ENCODE measurements around the gene NR2E1.

NR2E1 gene

DNA sequence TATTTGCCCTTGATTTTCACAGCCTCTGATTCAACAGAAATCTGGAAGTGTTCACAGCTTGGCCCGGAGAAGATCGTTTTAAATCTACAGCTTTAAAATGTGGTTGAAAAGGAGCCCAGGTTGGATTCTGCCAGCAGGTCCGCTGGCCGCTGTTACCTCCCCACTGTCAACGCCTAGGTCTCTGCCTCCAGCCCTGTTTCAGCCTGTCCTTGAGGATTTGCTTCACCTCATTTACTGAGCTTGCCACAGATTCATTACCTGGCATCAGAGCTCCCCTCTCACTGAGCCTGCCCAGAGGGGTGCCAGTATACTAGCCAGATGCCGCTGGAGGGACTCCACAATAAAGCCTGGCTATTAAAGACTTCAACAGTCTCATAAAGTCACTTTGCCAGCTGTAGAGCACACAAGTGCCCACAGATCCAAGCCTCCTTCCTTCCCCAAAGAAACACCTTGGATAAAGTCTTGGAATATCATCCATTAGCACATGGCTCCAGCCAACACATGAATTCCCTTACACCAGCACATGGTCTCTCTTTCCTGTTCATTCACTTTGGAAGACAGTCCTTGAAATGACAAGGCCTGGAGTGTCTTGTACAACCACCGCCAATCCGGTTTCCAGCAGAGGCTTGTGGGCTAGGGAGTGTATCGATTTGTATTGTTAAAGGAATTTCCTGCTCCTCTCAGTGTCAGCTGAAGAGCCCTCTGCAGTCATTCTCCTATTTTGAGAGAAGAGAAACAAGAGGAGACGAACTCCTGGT, 9.5 kb upstream of the NR2E1 start:
- DNase-seq (ENCODE audit: low spot score) = no peak

DNA sequence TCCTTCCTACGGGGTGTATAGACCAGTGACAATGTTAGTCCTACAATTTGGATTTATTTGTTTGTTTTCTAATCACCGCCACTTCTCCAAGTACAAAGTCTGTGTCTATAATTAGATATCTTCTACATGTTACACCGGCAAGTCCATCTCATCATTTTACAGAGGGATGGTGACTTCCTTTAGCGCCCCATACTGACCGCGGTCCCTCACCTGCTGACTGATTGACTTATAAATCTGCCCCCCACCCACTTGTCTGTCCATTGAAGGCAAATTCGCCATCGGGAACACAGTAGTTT, 8.9 kb upstream of the NR2E1 start:
- no peak for DNase-seq (ENCODE audit: low spot score)

DNA sequence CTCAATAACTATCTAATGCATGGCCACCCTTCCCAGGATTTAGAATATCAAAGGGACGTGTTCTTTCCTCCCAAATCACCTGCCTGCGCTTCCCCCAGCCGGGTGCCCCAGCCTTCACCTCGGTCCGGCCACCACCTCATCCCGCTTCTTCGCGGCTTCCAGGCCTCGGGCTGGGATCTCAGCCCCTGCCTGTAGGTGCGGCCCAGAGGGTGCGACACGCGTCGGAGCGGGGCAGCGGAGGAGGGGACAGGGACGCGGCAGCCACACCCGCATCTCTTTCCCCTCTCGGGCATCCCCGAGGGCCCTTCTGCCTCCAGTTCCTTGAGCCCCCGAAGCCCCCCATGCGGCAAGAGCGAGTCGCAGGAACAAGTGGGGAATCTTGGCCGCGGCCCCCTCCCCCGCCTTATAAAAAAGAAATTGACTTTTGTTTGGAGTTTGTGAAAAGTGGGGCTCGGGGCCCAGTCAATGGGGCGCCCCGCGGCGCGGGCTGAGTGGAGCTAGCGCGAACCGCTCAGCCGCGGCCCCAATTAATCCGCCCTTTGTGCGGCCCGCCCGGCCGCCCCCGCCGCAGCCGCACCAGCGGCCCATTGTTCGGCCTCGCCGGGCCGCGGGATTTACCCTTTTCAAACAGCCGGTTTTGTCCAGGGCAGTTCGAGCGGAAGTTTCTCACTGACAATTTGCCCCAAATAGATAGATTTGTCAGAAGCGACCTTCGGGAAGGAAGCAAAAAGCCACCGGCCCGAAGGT, 8.4 kb upstream of the NR2E1 start:
- DNase-seq (ENCODE audit: low spot score) = no peak

DNA sequence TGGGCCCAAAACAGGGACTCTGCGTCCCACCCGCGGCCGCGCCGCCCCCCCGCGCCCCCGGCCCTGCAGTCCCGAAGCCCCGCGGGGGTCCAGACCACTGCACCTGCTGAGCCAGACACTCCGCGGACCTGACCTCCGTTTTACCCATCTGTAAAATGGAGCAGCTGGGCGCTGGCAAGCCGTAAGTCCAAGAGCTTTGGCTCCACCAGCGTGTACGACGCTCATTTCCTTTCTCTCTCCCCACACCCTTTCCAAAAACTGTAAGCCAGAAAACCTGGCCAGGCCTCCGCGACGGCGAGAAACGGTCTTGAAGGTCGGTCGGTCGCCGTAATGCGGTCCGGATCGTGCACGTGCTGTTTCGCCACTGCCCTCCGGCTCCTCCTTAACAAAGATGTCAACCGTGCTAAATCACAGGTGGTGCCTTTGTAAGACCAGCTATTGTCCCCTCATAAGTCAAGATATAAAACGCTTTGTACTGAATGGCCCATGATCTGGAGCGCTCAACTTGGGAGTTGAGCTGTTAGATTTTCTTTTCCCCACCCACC, 7.8 kb upstream of the NR2E1 start:
- DNase-seq (ENCODE audit: low spot score) = no peak

DNA sequence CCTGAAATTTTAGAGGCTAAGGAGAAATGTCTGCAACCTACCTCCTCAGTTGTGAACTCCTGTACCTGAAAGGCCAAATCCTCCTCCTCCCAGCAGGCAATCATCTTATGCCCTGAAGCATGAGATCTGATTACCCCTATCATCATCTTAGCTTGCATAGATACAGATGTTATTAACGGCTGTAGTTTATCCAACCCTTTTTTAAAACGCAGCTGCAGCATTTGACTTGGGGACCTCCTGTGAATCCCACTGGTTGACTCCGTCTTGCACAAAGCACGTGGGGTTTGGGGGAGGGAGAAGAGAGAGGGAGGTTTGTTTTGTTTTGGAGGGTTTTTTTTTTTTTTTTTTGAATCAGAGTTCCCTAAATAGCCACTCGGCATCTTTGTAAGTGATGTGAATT, 5.8 kb upstream of the NR2E1 start:
- DNase-seq (ENCODE audit: low spot score) = no peak

DNA sequence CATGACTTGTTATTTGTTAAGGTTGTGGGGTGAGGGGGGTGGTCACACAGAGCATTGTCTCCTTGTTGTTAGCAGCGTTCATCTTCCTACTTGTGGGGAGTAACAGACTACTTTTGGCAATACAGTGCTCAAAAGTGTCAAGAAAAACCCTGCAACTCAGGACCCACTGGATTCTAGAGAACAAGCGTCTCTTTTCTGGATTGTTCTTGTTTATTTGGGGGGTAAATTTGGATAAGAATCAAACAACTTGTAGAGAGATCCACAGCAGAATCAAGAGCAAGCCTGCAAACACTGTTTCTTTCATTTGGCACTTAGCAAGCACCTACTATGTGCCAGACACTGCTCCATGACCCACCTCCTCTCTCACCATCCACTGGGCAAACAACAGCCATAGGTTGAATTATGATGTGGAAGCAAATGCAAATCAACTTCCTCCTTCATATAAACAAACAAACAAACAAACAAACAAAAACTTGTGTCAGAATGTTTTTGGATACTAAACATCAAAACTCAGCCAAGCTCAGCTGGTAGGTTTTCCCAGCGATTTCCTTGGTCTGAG, 4.0 kb upstream of the NR2E1 start:
- DNase-seq (ENCODE audit: low spot score) = no peak

DNA sequence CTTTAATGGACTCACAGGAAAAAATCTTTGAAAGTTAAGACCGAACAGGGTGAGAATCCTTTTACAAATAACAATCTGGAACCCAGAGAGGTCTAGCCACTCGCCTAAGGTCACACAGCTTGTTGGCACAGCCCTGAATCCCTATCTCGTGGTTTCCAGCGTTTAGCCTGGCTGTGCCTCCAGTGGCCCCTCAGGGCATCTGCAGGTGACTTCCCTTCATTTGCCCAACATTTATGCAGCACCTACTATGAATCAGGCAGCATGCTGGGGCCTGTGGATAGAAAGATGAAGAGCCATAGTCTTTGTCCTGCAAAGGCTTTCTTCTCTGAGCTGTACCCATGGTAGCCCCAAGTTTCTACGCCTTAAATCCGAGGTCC, 2.6 kb upstream of the NR2E1 start:
- DNase-seq (ENCODE audit: low spot score) = no peak

DNA sequence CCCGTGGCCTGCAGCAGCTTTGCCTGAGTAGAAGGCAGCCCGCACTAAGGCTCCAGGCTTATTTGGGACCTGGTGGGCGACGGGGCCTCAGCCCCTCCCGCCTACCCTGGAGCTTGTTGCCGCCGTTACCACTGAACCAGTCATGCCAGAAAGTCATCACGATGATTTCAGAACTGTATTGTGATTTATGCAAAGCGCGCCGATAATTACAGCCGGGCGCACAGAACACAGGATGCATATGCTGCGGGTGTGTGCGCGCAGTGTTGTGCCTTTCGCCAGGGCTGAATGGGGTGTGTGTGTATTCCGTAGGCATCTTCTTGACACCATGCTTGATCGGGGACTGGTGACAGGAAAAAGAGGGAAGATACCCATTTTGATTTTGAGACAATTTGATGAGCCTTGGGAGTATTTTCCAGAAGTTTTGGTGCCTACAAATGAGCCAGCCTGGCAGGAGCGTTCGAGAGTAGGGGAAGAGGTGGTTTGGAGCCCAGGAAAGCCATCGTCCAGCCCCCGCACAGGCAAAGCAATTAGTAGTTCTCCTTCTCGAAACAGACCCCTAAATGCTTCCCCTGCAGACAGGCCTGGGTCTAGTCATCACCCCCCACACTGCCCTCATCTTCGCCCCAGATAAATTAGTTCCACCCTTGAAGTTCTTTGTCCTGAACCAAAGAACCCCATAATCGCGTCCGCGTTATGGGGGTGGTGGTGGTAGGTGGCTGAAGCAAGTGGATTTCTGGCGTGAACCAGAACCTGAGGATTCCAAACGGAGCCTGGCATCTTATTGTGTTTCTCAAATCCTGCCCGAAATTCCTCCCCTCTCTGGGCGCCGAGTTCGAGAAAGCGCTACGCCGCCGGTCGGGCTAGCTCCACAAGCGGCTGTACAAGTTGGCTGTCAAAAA, 1.9 kb upstream of the NR2E1 start:
- no peak for DNase-seq (ENCODE audit: low spot score)

DNA sequence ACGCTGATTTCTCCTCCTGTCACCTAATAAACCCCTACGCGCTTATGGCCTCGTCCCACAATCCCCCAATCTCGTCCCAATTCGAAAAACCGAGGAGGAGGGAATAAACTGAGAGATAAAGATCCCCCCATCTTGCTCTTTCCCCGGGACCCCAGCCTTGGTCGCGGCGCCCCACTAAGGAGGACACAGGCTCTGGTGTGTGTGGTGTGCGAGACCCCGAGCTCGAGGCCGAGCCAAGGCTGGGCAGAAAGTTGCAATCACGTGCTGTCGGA, 1.3 kb upstream of the NR2E1 start:
- no peak for DNase-seq (ENCODE audit: low spot score)

DNA sequence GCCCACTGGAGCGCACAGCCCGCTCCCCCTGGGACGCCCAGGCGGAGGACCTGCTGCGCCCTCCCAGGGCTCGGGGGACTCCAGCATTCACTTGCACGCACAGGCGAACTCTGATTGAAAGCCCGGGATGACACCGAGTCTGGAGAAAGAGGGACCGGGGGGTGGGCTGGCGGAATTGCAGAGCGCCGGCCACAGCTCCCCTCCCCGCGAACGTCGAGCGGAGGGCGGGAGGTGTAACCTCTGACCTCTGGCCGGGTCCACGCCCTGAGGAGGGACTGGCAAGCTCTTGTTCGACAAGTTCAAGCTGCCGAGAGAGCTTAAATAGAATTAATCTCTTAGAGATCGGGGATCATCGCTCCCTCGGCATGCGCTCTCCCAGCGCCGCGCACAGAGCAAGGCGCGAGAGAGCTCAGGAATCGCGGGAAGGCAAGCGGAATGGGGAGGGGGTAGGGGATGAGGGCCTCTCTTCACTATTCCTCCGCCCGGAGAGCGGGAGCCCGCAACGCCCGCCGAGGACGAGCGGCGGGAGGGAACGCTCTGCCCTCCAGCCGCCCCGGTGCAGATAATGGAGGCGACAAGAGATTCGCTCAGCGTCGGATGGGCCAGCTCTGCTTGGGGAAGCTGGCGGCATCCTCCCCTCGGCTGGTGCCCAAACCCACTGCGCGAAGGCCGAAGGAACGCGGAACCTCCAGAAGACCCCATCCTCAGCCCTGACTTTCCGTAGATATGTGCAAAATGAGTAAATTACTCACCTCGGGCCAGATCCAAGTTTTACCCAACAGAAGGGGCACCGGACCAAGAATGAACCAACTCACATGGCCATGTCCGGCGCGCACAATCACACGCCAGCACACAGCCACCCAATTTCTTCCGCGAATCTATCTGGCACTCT, 761 bp upstream of the NR2E1 start:
- no peak for DNase-seq (ENCODE audit: low spot score)

DNA sequence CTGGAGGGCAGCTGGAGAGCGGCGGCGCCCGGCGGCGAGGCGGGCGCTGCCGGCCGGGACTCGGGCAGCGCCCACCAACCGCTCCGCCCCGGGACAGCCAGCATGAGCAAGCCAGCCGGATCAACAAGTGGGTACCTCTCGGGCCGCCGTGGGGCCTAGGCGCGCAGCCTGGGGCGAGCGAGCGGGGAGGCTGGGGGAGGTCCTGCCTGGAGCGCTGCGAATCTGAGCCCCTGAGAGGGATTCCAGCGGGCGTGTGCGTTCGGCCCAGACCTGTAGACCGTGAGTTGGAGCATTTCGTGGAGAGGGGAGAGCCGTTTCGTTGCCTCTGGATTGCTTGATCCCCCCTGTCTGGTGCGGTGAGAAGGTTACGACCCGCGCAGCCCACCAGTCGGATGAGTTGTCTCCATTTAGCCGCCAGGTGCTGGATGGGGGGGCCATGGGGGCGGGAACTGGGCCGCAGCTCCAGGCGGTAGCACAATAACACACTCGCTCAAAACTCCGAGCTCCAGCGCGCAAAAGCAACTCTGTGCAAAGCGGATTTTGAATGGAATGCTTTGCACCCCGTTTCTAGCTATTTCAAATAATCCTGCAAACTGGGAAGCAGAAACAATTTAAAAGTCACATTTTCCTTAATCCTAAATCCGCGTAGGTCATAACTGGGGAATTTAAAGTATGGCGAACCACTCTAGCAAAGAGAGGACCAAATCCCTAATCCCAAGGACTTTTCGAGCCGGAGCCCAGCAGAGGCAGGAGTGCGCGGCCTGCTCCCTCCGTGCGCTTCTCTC, 1.0 kb downstream of the NR2E1 start:
- DNase-seq (ENCODE audit: low spot score) = no peak

DNA sequence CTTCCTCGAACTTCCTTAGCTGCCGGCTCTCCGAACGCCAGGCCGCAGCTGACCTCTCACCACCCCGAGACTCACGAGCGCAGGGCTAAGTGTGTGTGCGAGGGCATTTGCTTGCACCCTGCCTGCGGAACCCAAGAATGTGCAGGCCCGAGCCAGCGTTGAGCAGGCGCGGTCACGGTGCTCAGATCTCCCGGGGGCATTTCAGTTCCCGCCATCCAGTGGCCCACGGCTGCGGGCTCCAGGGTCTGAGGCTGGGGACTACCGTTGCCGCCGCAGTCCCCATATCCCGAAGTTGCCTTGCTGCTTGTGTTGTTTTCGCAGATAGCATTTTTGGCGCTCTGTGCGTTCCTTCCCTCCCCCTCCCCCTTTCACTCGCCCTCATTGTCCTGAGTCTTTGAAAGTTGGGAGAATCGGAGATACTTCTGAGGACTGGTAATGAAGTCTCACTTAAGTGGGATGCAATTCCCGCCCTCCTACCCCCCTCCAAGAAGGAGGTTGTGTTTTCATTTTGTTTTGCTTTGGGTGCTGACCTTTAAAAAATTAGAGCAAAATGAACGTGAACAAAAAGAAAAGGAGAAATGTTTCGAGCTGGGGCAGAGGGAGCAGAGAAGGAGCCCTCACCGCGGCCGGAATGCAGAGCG, 1.7 kb downstream of the NR2E1 start:
- DNase-seq (ENCODE audit: low spot score) = no peak

DNA sequence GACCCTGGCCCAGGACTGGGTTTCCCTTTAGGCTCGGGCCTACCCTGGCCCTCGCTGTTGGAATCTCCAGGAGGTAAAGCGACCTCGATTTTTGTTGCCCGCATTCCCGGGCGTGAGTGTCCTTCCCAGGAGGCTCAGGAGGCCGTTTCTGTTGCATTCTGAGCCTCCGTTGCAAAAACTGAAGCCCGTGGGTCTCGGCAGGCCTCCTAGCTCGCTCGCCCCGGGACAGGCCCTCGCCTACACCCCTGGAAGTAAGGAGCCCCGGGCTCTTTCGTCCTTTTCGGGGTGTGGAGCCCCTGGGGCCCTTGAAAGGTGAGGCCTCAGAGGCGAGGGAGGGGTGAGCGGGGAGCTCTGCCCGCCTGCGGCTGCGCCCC, 2.3 kb downstream of the NR2E1 start:
- no peak for DNase-seq (ENCODE audit: low spot score)

DNA sequence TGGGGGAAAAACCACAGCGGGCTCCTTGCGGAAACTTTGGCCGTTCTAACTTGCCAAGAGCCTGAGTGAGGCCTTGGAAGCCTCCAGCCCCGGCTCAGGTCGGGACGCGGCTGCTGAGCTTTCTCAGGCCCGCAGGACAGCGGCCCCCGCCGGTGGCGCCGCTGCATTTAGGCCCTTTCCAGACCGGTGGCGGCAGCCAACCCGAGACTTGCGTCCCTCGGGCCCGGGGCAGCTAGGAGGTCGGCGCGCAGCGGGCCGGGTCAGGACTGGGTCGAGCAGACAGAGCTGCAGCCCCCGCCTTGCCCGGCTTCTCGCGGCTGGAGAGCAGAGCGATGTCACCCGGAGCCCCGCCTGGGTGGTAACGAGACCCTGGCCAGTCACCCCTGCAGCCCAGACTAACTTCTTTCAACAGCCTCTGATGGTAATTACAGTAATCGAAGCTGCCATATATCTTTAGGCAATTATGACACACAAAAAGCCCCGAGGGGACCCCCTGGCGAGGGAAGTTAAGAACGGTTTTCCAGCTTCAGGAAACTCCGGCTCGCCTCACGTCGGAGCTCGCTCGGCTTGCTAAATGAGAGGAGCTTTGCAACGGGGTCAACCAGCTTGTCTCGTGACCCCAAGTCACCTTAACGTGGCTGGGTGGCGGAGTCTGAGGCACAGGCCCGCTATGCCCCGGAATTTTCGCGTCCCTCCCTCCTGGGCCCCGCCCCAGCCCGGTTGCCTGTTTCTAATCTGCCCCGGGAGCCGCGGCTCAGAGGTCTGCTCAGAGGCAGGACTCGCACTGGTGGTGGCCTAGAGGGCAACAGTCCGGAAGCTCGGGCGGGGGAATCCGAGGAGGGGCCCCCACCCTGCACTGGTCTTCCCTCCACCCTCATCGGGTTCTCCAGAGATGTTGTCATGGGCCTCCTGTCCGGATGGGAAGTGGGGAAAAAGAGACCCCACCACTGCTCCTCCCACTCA, 3.0 kb downstream of the NR2E1 start:
- no peak for DNase-seq (ENCODE audit: low spot score)

DNA sequence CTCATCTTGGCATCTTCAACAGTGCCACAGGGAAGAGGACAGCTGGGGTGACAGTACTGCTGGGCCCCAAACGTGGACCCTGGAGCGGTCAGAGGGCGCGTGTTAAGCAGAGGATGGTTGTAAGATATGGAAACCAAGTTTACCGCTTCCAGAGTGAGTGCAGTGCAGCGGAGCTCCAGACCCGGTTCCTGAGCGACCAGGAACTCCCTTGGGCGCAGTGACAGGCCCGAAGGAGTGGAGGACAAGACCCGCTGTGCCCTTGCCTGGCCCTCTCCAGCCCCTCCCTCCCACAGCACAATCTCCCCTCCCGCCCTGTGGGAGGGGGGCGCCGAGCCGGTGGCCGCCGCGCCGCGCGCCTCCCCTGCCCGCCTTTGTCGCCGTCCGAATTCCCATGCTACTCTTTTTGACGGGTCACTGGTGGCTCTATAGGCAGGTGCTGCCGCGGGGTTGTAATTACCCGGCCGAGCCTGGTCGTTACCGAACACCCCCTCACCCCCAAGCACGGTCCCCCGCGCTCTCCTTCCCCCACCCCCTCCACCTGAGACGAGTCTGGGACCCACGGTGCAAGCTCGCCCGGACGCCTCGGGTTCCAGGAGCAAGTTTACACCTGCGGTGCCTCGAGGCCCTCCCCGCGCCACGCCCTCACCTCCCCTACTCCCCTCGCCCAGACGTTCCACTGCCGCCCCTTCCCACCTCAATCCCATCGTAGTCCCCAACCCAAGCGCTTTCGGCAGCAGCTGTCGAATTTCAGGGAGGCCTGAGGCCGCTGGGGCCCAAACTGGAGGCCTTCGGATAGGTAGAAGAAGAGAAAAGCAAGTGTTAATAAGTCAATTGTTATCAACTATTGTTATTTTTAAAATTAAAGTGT, 3.9 kb downstream of the NR2E1 start:
- no peak for DNase-seq (ENCODE audit: low spot score)

DNA sequence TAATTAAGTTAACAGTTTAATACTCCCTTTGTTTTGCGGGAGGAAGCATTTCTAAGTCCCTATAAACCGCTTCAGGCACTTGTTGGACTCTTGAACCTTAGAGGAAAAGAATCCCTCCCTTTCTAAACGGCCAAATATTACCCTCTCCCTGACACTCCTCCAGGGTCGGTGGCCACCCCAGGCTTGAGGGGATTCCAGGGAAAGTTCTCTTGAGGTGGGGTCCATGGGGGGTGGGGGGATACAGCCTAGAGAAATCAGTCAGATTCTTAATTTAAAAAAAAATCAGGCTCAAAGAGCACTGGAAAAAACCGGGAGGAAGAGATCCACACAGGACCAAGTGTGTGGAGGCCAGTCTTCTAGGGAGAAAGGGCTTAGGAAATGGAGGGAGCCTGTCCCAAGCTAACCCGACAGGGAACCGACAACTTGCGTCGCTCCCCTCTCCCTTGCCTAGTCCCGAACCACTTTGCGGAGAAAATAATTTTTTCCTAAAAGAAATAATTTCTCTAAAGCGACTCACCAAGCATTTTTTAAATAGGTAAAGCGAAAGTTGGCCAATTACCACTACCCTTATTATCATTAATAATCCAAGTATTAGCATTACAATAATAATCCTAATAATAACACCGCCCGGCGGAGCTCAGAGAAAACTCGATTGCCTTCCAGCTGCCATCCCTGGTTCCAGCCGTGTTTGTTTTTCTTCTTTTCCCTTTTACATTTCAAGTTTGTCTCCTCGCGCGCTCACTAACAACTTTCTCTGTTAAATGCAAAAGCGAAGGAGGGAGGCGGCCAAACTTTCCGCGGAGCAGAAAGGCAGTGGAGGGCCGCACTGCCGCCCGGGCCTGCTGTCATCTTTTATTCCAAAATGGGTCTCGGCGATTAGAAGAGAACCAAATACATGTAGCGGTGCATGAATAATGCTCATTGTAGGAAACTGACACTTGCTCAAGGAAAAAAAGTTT, 4.8 kb downstream of the NR2E1 start:
- DNase-seq (ENCODE audit: low spot score) = no peak

All from CD4-positive, alpha-beta T cell treated with Interleukin-6 at 100 ng/mL for 8 hours (primary cell).